ENCODE data around the gene SPATA9. TPM values are rescaled to one million over a fixed set of nuclear protein-coding genes. Genes with fewer than 3 reads are reported as not detected.

The SPATA9 gene
- 1 to 10 TPM in 4 of 5 donors, under 1 TPM in 1; 0.62 to 2.0 (median 1.7) TPM for polyA plus RNA-seq (ENCODE audit: insufficient read depth in 1 of 5, insufficient read length in 5 of 5, low replicate concordance in 1 of 5)
- long read RNA-seq, donor 1 = 0 reads
- long read RNA-seq, donor 2 = 0 reads
- long read RNA-seq, donor 3, partial matches to known transcripts = 6 of 22 reads
- long read RNA-seq, donor 3, other reads (novel, unspliced or antisense) = 16 of 22 reads
- long read RNA-seq, donor 4 = 0 reads
- long read RNA-seq, donor 5 = 0 reads
- long read RNA-seq, donor 6, partial matches to known transcripts = 33 of 73 reads
- long read RNA-seq, donor 6, other reads (novel, unspliced or antisense) = 40 of 73 reads
- long read RNA-seq, donor 7 = 0 reads
- long read RNA-seq, donor 8 = 0 reads

DNA sequence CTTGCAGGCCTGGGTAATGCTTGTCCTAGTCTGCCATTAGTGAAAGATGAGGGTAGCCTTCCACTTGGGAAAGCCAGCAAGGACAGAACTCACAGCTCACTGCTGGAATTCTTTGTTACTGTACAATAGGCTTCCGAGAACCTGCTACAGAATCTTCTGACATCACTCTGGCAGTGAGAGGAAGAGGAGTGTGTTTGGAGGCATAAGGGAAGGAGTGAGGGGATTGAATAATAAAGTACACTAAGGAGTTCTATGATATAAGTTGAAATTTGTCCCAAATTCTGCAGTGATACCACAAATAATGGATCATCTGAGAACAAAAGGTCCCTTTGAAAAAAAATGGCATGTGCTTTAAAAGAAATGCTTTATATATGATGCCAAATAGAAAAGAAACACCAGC is at the start of gene SPATA9:
SPATA9 (minus strand) TSS at position 101 of the 400 bp plus-strand sequence. CDS start 137 bp downstream, outside the sequence.
- DNase-seq = no peak

DNA sequence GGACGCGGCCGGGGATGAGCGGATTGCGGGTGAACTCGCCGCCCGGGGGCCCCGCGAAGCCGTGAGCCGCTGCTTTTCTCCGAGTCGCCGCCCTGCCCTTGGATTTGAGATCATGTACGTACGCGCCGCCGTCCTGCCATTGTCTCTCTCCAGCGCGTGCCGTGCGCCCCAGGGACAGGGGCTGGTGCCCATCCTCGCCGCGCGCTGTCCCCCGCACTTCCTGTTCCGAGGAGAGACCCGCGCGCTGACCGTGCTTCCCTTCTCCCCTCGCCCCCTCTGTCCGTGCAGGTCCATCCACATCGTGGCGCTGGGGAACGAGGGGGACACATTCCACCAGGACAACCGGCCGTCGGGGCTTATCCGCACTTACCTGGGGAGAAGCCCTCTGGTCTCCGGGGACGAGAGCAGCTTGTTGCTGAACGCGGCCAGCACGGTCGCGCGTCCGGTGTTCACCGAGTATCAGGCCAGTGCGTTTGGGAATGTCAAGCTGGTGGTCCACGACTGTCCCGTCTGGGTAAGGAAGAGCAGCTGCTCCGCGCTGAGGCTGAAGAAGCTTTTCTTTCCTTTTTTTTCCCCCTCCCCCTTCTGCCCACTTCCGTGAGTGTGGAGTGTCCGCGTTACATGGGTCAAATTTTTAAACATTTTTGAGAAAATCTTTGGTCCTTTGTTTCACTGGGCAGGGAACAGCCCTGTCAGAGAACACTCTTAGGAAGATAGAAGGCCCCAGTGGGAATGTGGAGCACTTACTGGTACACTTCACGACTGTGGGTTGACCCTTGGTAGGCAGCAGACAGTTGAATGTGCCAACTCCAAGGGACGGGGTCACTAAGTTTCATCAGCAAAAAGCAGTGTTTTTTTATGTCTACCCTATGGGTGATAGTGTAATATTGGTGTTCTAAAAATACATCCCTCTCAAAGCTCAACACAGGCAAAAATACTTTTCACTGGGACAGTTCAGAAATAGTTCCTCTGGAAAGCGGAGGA is 49.1 kb upstream of the SPATA9 start:
- peak in 1 of 2 donors; percentile 53 for DNase-seq

GRCh38 chr5:95730730-95731570 is 48.2 kb upstream of the SPATA9 start, which contains the start of gene RHOBTB3:
Gene RHOBTB3, plus strand, starts transcription at chr5:95731336. Its CDS starts 347 bp downstream, at chr5:95731683.
- peak; percentile 88 to 89 for DNase-seq

- no peak for DNase-seq
Observed at GRCh38 chr5:95730011-95730700, 47.4 kb upstream of the SPATA9 start.

DNA sequence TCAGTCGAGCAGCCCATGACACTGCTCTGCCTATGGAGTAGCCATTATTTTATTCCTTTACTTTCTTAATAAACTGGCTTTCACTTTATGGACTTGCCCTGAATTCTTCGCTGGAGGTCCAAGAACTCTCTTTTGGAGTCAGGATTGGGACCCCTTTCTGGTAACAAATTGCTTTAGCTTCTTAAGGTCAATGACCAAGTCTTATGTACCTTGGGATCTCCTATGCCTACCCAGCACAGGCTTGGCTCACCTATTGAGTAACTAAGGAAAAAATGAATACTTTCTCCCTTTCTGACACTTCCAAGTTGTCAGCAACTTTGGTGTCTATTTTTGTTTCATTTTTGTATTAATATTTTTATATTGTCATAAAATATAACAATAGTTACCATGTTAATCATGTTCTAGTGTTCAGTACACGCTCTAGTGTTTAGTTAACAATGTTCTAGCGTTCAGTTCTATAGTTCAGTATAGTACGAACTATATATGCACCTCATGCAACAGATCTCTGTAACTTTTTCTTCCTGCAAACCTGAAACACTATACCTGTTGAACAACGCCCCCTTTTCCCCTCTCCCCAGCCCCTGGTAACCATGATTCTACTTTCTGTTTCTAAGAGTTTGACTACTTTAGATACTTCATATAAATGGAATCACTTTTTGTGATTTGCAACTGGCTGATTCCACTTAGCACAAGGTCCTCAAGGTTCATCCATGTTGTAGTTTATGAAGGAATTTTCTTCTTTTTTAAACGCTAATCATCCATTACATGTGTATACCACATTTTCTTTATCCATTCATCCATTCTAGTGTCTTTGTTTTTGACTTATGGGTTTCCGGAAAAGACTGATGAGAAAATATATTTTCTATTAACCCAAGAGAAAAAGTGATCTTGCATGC is 46.6 kb upstream of the SPATA9 start:
- no peak for DNase-seq

DNA sequence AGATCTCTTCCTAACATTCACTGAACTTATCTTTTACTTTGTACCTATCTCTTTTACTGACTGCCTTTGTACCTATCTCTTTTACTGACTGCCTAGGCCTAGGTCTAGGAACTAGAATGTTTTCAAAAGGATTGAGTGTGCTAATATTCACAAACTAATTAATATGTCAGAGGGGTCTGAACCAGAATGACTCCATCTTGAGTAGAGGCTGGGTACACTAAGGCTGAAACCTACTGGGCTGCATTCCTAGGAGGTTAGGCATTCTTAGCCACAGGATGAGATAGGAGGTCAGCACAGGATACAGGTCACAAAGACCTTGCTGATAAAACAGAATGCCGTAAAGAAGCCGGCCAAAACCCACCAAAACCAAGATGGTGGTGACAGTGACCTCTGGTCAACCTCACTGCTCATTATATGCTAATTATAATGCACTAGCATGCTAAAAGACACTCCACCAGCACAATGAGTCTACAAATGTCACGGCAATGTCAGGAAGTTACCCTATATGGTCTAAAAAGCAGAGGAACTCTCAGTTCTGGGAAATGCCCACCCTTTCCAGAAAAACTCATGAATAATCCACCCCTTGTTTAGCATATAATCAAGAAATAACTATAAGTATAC is 45.8 kb upstream of the SPATA9 start:
- no peak for DNase-seq

GRCh38 chr5:95727764-95728191 is 45.0 kb upstream of the SPATA9 start:
- DNase-seq = no peak

GRCh38 chr5:95726811-95727763 is 44.3 kb upstream of the SPATA9 start:
- DNase-seq = no peak

GRCh38 chr5:95725937-95726810 is 43.4 kb upstream of the SPATA9 start:
- peak in 1 of 2 donors; percentile 23 for DNase-seq

DNA sequence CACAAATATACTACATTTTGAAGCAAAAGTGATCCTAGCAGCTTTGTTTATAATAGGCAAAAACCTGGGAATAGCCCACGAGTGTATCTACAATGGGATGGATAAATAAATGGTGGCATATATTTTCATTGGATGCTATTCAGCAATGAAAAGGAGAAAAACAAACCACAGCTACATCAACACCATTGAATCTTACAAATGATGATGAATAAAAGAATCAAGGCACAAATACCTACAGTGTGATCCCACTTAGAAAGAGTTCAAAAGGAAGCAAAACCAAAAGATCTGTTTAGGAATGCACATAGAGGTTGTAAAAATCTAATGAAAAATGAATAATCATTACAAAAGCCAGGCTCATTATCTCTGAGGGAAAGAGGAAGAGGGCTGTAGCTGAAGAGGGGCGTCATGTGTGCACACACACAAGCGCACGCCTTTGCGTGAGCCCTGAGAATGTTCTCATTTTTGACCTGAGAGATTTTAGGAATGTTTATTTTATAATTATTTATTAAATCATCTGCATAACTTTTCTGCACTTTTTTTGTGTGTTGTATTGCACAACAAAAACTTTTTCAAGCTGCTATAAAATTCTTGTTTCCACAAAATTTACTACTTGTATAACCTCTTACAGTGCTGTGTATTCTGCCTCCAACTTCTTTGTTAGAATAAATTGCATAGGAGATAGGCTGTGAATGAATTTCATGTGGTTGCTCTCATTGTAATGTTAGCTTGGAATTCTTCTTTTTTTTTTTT is 42.5 kb upstream of the SPATA9 start:
- no peak for DNase-seq

- no peak for DNase-seq
Observed at GRCh38 chr5:95723632-95724369, 41.0 kb upstream of the SPATA9 start.

DNA sequence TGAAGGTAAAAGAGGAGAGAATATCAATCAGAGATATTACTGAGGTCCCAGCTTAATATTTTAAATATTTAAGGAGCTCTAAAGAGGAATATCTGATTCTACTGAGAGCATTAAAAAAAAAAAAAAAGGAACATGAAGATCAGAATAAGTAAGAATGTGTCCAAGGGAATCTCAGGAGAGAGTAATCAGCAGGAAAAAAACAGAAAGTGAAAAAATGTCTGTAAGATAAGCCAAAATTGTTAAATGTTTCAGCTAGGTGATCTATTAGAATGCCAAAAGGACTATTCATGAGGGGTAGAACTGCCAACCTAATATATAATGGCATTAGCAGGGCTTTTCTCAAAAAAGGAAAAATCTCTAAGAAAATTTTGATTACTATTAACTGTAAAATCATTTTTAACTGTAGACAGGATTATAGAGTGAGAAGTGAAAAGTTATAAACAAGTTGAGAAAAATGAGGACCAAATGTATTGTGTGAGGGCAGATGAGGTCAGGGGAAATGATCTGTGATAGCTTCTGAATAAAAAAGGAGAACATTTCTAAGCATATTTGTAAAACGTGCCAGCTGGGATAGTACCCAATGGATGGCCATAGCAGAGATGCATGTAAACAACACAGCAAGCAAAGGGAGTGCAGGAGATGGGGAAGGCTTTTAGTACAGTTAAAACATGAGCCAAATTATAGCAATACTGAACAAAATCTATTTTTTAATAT is 38.9 kb upstream of the SPATA9 start:
- peak in 1 of 2 donors; percentile 34 for DNase-seq

GRCh38 chr5:95720094-95720786 is 37.4 kb upstream of the SPATA9 start:
- DNase-seq = no peak

DNA sequence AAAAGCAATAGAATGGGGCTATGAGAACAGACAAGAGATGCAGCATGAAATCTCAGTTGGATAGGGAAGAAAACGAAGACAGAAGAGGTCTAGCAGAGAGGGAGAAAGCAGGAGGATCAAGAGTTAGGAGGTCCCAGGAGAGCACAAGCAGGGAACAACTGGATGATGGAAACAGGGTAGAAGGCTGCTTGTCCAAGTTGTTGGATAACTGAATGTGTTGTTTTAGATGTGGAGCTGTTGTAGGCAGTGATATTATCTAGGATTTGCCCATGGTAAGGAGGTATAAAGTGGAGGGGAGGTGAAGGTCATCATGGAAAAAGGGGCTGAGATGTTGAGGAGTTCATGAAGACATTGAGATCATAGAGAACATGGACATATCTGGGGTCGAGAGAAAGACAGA is 35.9 kb upstream of the SPATA9 start:
- no peak for DNase-seq

All from right lung (tissue), 10 donors.